Endothelial cell of umbilical vein (primary cell): ENCODE results near the gene PSTPIP1.
A peak's percentile ranks its signal among the peaks of the same experiment; 100 is the strongest.

Experiments used
- CTCF ChIP-seq, 2 donors: IDR thresholded peaks; 1 replicate in 1 of 2; 2 replicates in 1 of 2; pipeline ENCODE4 v1.5.1; 2011; ENCODE audit warnings: low read length in 2 of 2, mild to moderate bottlenecking in 2 of 2, moderate library complexity in 2 of 2, control low read depth in 1 of 2, inconsistent platforms in 1 of 2, low read depth in 1 of 2; ENCODE audit not compliant: insufficient read depth in 1 of 2; ENCODE audit errors: extremely low read depth in 1 of 2
- EZH2 ChIP-seq: IDR thresholded peaks from 2 replicates; pipeline ENCODE4 v1.6.1; 2012; ENCODE audit warnings: borderline replicate concordance, low read depth, mild to moderate bottlenecking, moderate library complexity, low read length, inconsistent platforms; ENCODE audit not compliant: severe bottlenecking
- FOS ChIP-seq: IDR thresholded peaks from 2 replicates; pipeline ENCODE4 v1.6.1; 2011; ENCODE audit warnings: mild to moderate bottlenecking, low read length, moderate library complexity, borderline replicate concordance; ENCODE audit not compliant: insufficient read depth
- JUN ChIP-seq: IDR thresholded peaks from 2 replicates; pipeline ENCODE4 v1.6.1; 2011; ENCODE audit warnings: borderline replicate concordance, low read depth; ENCODE audit not compliant: insufficient read length, insufficient read depth
- MAX ChIP-seq: IDR thresholded peaks from 2 replicates; pipeline ENCODE4 v1.6.1; 2011; ENCODE audit not compliant: insufficient read depth, insufficient read length
- POLR2A ChIP-seq: IDR thresholded peaks from 2 replicates; pipeline ENCODE4 v1.6.1; 2012; ENCODE audit warnings: low read depth, mild to moderate bottlenecking, control low read depth, low read length
- POLR2AphosphoS5 ChIP-seq: IDR thresholded peaks from 2 replicates; pipeline ENCODE4 v1.6.1; 2012; ENCODE audit warnings: low read depth, mild to moderate bottlenecking, control low read depth, low read length, moderate library complexity; ENCODE audit not compliant: insufficient read depth

GRCh38 chr15:77026501-77027110, 31.7 kb downstream of the PSTPIP1 start:
- no peak for TF ChIP-seq CTCF (IDR thresholded peaks at IDR 0.05; ENCODE audit: extremely low read depth in 1 of 2, insufficient read depth in 1 of 2, low read depth in 1 of 2, low read length in 2 of 2)
- peak; percentile 41 for TF ChIP-seq MAX
- TF ChIP-seq EZH2, result no peak
- TF ChIP-seq POLR2A, result no peak
- no peak for TF ChIP-seq POLR2AphosphoS5
- TF ChIP-seq JUN, result no peak
- TF ChIP-seq FOS, result no peak
